Skin epidermis (tissue), 12 donors: Measurements from ENCODE around the gene MORN5.

Source experiments
- H3K27ac ChIP-seq, 21 experiments: fragments of 200-600 bp; sonication (generic) in 11 of 21; one replicate each; pipeline ENCODE4 v1.5.0; 2020; ENCODE audit warnings: mild to moderate bottlenecking in 3 of 21, inconsistent platforms in 2 of 21, moderate library complexity in 2 of 21
- H3K4me3 ChIP-seq, 7 experiments: fragments of 200-600 bp; sonication (generic) in 2 of 7; one replicate each; pipeline ENCODE4 v1.5.0; 2020; ENCODE audit warnings: inconsistent platforms in 2 of 7, mild to moderate bottlenecking in 2 of 7, moderate library complexity in 1 of 7

MORN5 gene

DNA sequence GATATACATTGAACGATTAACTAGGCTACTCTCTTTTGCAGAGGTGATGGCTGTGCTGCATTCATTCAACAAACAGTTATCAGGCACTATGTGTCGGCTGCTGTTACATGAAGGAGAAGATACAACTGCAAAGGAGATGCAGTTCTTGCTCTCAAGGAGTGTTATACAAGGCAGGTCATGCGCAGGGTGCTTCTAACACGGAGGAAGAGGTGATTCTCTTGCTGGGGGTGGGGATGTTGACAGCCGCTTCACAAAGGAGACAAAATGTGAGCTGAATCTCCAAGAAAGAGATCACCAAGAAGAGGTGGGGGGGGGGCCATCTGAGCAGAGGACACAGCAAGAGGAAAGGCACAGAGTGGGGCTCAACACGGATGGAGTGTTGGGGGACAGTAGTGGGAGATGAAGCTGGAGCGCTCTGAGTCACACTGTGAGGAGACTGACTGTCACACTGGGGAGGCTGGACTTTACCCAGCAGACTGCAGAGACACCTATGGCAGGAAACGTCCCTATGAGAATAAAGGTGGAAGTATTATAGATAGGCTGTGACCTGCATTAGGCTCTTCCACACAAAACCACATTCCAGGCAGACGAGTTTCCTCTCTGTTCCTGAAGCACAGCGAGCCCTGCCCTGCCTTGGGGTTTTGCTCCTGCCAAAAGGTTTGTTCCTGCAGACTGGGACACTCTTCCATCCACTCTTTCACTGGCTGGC lies 21.0 kb upstream of the MORN5 start:
- H3K4me3 ChIP-seq, result no peak overlapping the region
- H3K27ac ChIP-seq, result no peak overlapping the region

DNA sequence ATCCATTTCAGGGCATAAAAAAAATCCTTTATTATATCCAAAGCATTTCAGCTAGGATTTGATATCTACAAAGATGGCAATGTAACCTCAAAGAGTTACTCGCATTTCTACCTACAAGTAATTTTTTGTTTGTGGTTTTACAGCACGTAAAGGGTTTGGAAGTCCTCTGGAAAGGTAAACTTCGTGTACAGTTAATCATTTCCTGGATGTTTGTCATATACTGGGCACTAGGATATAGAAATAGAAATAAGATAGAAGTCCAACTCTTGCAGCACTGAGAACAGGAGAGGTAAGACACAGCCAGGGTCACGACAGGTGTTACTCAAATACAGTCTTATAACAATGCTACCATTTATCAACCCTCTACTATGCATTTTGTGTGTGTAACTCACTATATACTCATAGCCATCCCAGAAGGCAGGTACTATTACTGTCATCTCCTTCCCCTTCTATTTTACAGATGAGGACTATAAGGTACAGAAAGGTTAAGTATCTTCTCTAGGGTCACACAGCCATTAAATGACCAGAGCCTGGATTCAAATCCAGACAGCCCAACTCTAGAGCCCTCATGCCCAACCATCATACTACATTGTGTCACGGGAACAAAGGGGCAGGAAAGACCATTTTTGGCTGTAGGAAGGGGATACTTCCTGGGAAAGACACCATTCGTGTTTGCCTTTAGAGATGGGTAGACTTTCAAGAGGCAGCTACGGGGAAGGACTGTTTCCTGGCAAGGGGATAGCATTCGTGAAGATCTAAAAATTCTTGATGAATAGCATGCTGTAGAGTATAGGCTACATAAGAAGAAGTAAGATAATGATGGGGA lies 19.1 kb upstream of the MORN5 start:
- Histone ChIP-seq H3K4me3 (no peak overlapping the region), H3K27ac (no peak overlapping the region)

DNA sequence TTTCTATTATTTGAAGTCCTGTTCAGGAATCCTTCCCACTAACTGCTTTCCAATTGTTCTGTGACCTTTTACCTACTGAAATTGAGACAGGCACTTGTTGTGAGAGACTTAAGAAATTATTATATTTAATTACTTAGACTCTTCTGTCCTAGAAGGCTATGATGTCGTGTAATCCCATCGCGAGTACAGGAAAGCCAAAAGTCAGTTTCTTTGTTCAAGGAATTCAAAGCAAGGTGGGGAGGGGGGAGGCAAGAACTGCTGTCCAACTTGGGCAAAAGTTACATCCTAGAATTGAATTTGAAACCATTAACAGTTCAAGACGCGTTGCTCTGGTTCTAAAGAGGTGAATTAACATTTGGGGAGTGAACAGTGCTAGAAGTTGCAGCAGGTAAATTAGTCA lies 18.0 kb upstream of the MORN5 start:
- Histone ChIP-seq H3K27ac (peak overlapping the region in 1 of 21 experiments; percentile 4), H3K4me3 (no peak overlapping the region)

DNA sequence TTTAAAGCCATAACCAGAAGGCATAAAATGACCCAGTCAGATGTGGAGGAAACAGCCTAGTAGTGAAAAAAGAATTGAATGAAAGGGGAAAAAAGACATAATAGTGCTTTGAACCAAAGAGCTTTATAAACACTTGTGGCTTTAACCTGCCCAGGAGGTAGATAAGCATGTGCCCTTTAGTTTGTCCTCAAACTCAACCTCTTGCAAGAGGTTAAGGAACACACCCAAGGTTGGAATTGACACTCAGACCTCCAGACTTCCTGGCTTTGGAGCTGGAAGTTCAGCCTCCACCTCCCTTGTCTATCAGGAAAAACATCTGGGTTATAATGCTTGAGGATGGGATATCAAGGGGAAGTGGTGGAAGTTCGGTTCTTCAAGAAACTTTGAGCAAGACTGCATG lies 16.4 kb upstream of the MORN5 start:
- peak overlapping the region in 1 of 21 experiments; percentile 17 for H3K27ac ChIP-seq
- no peak overlapping the region for H3K4me3 ChIP-seq

DNA sequence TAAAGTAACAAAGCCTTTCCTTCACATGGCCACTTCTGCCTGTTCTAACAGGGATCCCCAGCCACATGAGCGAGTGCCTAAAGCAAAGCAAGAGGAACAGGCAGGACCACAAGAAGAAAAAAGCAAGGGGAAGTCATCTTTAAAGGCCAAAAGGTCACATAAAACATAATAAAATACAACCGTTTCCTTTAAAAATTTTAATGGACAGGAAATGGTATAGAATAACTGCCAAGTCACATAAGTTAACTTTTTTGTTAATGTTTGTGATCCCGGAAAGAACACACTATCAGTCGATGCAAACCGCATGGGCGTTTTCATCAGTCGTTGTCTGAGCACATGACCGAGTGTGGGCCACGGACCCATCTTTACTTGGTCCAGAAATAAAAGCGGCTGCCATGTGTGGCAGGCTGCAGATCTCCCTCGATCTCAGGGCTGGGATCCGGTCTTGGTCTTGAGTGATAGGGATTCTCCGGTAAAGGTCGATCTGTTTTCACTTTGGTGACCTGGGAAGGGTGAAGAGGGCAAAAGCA lies 15.8 kb upstream of the MORN5 start:
- Histone ChIP-seq H3K4me3 (no peak overlapping the region), H3K27ac (peak overlapping the region in 1 of 21 experiments; percentile 17)

DNA sequence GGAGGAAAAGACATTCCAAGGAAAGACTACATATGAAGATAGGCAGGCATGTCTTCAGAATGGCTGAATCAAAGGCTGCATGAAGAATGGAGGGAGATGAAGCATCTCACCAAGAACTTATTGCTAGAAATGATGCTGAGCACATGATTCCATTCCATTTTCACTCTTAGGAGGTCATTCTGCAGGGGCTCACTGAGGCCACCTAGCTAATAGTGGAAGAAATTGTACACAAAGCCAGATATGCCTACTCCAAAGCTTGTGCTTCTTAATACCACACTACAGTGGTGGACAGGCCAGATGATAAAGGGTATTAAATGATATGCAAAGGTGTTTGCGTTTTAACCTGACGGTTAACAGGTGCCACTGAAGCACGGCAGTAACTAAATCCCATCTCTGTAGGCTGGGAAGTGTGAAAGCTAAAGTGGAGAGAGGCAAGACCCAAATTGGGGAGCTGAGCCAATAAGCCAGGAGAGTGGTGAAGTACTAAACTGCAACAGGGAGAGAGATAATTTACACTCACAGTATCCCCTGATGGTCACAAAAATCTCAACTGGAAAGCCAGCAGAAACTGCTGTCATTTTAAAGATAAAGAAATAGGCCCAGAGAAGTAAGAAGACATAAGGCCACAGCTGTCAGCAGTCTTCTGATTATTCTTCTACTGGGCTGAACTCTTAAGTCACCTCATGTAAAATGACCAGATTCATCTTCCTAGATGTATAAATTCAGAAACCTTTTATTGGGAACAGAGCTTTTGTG lies 14.7 kb upstream of the MORN5 start:
- Histone ChIP-seq H3K4me3 (no peak overlapping the region), H3K27ac (no peak overlapping the region)

DNA sequence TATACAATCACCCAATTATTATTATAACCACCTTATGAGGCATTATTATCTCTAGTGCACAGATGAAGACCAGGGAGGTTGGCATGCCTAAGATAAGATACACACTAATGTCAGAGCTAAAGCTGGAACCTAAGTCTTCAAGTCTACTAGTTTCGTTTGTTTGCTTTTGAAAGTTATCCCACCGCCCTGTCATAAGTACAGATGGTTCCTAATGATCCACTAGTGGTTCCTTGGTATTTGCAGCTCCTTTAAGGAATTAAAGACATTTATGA lies 14.2 kb upstream of the MORN5 start:
- H3K27ac ChIP-seq, result no peak overlapping the region
- H3K4me3 ChIP-seq, result no peak overlapping the region

DNA sequence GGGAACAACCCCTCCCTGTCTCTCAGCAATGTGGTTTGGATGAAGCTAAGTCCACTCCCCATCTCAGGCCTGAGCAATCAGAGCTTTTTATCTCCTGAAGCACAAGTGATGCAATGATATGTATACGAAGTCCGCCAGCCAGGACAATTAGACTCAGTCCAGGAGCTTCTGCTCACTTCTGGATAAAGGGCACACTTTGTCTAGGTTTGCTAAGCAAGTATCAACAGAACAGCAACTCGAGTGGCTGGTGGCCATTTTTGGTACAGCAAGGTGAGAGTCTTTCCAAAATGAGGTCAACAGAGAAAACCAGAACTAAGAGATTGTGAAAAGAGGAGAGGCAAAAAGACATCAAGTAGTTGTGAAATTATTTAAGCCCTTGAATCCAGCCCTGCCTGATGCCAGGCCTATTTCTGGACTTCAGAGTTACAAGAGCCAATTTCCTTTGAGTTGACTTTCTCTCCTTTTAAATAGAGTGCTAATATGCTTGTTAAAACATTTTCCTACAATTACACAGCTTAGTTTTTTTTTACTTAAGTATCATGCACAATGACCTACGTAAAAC lies 8.4 kb upstream of the MORN5 start:
- Histone ChIP-seq H3K4me3 (no peak overlapping the region), H3K27ac (no peak overlapping the region)

DNA sequence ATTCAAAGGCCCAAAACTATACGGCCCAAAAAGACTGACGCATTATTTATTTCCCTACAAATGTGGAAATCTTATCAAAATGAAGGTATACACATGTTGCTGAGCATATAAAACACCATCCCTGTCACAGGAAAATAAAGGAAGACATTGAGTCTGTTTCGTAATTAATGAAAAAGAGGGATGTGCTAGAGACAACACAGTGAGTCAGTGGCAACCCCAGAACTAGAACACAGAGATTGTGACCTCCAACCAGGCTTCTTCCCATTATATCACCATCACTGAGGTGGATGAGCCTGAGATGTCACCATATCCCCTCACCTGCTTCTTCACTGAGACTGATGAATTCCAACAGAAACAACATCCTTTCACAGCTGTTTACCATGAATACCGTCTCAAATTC lies 3.9 kb upstream of the MORN5 start:
- Histone ChIP-seq H3K27ac (no peak overlapping the region), H3K4me3 (no peak overlapping the region)

DNA sequence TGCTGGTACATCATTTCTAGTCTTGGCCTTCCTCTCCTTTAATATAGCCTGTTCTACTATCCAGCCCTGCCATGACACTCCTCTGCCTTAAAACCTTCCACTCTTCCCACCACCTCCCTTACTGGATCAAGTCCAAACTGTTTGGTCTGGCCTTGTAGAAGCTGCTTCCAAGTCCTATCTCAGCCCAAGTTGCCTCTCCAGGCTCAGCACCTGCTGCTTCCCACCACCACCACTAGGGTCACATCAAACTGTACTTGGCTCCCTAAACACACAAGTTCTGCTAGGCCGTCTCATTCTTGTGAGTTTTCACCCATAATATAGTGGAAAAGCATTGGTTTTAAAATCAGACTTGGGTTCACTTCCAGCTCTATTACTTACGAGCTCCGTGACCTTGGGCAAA lies 1.5 kb upstream of the MORN5 start:
- Histone ChIP-seq H3K4me3 (no peak overlapping the region), H3K27ac (no peak overlapping the region)

DNA sequence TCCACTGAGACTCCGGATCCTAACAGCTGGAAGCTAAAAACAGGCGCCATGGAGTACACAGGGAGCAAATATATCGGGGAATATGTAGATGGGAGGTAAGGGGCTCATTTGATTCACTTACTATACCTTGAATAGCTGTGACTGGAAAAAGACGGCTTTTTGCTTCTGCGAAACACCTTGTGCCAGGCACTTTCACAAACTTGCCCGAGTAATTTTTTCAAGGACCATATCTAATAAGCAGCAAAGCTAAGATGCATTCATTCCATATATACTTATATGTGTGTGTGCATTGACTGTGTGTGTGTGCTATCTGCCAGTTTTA lies 178 bp downstream of the MORN5 start:
- H3K27ac ChIP-seq, result peak overlapping the region in 2 of 21 experiments; percentile 87 to 93
- peak overlapping the region; percentile 77 to 97 (median 86) for H3K4me3 ChIP-seq

DNA sequence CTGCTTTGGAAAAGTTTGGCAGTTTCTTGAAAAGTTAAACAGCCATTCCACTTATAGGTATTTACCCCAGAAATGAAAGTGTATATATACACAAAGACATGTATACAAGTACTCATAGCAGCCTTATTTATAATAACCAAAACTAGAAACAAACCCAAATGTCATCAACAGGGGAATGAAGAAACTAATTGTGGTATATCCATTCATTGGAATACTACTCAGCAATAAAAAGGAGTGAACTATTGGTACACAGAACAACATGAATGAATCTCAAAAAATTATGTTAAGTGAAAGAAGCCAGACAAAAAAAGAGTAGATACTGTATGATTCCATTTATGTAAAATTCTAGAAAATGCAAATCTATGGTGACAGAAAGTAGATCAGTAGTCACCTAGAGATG lies 2.7 kb downstream of the MORN5 start:
- no peak overlapping the region for H3K27ac ChIP-seq
- no peak overlapping the region for H3K4me3 ChIP-seq

DNA sequence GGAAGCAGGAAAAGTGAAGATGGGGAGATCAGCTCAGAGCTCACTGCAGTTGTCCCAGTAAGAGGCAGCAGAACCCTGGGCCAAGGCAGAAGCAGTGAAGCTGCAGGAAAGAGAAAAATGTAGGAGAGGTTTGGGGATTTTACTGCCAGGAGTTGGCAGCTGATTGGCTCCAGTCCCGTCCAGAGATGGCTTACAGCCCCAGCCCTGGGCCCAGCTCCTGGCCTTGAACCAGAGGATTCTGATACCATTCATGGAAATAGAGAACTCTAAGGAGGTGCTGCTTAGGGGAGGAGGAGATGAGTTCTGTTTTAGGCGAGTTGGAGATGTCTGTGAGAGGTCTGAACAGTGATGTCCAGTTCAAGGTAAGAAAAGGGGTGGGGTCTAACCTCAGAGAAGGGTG lies 4.6 kb downstream of the MORN5 start:
- no peak overlapping the region for H3K27ac ChIP-seq
- no peak overlapping the region for H3K4me3 ChIP-seq

DNA sequence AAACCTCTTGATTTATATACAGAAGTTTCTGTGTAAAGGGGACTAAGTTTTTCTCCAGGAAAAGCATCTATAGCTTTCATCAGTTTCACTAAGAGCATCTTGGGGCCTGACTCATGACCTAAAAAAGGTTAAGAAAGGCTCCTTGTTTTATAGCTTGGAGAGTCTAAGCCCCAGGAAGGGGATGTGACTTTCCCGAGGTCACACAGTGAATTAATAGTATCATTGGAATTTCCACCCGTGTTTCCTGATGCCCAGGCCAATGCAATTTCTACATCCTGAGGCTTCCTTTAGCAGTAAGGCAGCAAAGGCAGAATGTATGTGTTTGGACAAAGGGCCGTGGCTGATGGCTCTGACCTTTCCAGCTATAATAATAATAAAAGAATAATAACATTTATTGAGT lies 8.6 kb downstream of the MORN5 start:
- Histone ChIP-seq H3K27ac (no peak overlapping the region), H3K4me3 (no peak overlapping the region)

DNA sequence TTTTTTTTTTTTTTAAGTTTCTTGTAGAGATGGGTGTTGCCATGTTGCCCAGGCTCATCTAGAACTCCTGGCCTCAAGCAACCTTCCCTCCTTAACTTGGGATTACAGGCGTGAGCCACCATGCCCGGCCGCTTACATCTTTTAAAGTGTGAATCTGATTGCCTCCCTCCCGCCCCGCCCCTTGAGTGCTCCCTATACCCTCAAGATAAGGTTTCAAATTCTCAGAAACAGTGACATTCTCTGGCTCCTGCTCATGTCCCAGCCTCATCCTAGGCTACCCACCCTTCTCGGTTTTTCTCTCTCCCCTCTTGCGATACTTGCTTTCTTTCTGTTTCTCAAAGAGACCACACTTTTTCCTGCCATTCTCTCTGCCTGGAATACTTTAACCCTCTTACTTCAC lies 12.4 kb downstream of the MORN5 start:
- H3K27ac ChIP-seq, result no peak overlapping the region
- no peak overlapping the region for H3K4me3 ChIP-seq

DNA sequence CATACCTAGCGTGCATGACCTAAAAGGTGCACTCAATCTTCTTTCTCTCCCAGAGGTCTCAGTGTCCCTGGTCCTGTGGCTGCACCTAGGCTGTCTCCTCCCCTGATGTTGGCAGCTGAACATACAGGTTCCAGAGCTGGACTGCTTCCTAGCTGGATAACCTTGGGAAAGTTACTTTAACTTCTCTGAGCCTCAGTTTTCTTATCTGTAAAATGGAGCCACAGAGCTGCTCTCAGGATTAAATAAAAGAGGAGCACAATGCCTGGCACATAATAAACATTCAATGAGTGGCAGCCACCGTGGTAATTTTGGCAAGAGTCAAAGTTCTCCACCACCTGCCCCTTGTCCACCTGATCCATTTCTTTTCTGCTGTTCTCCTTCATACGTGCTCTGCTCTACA lies 14.0 kb downstream of the MORN5 start:
- Histone ChIP-seq H3K4me3 (no peak overlapping the region), H3K27ac (no peak overlapping the region)

DNA sequence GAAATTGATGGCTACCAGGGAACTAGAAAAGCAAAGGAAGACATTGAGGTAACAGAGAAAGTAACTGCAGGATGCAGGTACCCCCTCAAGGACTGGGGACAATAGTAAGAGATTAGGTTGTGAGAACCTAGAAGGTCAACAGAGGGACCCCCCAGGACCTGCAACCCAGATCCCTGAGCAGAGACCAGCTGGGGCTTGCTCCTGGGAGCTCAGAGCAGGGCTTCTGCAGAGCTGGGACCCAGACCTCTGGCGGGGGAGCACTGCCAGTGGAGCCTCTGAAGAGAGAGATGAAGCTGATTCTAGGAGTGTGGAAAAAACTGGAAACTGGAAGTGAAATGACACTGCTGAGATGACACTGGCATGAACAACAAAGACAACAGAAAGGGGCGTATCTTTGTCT lies 17.2 kb downstream of the MORN5 start:
- H3K27ac ChIP-seq, result no peak overlapping the region
- no peak overlapping the region for H3K4me3 ChIP-seq

DNA sequence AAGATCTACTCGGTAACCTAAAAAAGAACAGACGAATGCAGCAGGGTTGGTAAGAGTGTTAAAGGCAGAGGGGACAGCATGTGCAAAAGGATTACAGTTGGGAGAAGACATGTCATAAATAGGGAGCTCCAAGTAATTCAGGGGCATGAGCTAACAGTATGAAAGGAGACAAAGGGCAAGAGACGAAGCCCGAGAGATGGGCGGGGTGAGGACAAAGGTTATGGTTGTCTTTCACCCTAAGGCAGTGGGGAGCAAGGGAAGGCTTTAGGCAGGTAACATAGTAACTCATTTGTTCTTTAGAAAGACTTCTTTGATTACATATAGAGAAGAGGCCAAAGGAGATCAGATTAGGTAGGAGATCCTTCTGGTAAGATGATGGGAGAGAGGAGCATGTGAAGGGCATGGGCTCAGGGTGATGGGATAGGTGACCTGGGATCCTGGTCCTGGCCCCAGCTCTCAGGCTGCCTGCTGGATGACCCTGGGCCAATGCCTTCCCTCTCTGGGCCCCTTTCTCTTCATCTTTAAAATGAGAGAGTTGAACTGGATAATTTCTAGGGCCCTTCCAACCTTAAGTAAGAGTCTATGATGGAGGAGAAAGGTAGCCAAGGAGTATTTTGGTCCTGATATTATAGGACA lies 19.5 kb downstream of the MORN5 start:
- Histone ChIP-seq H3K27ac (no peak overlapping the region), H3K4me3 (no peak overlapping the region)

DNA sequence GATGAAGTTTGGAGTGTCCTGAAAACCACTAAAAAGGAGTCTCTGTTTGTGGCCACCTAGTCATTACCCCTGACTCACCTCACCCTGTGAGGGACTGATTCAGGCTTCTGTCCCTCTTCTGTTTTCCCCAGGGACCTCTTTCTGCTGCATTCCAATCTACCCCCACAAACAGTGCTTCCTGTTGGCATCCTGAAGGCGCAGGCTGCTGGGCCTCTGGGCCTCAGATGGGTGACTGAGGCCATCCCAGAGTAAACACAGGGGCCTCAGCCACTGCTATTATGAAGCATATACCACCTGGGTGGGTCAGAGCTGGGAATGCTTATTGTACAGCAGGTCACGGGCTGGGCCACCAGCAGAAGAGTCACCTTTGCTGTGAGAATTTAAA lies 20.0 kb downstream of the MORN5 start:
- Histone ChIP-seq H3K4me3 (no peak overlapping the region), H3K27ac (no peak overlapping the region)

DNA sequence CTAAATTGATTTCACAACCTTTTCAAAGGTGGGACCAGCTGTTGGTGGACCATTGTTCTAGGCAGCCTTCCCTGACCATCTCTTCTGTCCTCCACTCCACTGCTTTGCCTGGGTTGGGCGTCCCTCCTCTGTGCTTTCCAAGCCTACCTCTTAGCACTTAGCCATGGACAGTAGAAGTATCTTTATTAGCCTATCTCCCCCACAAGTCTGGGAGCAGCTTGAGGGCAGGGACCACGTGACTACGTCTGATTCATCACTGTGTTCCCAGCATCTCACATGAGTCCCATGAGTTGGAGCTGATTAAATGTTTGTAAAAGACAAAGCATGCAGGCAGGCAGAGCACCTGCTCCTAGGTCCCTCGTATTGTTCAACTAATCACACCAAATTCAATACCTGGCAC lies 20.9 kb downstream of the MORN5 start:
- Histone ChIP-seq H3K4me3 (no peak overlapping the region), H3K27ac (no peak overlapping the region)
